OCI-LY1 (cell line): ENCODE measurements around the gene CDK17.

Experiments used
- CTCF ChIP-seq: fragments of 200-600 bp; sonication (generic), shearing (Covaris generic); IDR thresholded peaks from 2 replicates; pipeline ENCODE4 v1.5.1; 2017; ENCODE audit warnings: mild to moderate bottlenecking, antibody characterized with exemption, low read length, moderate library complexity, mixed read lengths
- EZH2 ChIP-seq: fragments of 200-600 bp; sonication (generic), shearing (Covaris generic); IDR thresholded peaks from 2 replicates; pipeline ENCODE4 v1.8.0; 2017; ENCODE audit warnings: borderline replicate concordance, mixed run types, mild to moderate bottlenecking, antibody characterized with exemption, low read length, moderate library complexity, mixed read lengths

- TF ChIP-seq CTCF (no peak), EZH2 (no peak)
Observed at GRCh38 chr12:96334502-96334901, 65.7 kb downstream of the CDK17 start.
